ENCODE results near the gene DAB2IP.

DAB2IP gene

GRCh38 chr9:121779381-121780117, 128.1 kb downstream of the DAB2IP start:
- no peak for TF ChIP-seq CTCF (IDR thresholded peaks at IDR 0.05; ENCODE audit: insufficient read depth, low read depth, low read length, missing control alignments)
- no peak overlapping the region for H3K4me3 ChIP-seq (ENCODE audit: low read depth, low read length)
- peak; percentile 18 for DNase-seq (ENCODE audit: low read depth)

- DNase-seq (ENCODE audit: low read depth): no peak
These were observed 129.0 kb downstream of the DAB2IP start for GRCh38 chr9:121780177-121781040.

GRCh38 chr9:121781145-121781548, 129.7 kb downstream of the DAB2IP start:
- DNase-seq (ENCODE audit: low read depth): no peak

More at GRCh38 chr9:121780177-121781040, 129.0 kb downstream of the DAB2IP start:
- TF ChIP-seq CTCF (IDR thresholded peaks at IDR 0.05; ENCODE audit: insufficient read depth, low read depth, low read length, missing control alignments): no peak
- no peak overlapping the region for H3K4me3 ChIP-seq (ENCODE audit: low read depth, low read length)

GRCh38 chr9:121781701-121782464, 130.4 kb downstream of the DAB2IP start:
- TF ChIP-seq CTCF (IDR thresholded peaks at IDR 0.05; ENCODE audit: insufficient read depth, low read depth, low read length, missing control alignments): no peak

More at GRCh38 chr9:121781145-121781548, 129.7 kb downstream of the DAB2IP start:
- no peak for TF ChIP-seq CTCF (IDR thresholded peaks at IDR 0.05; ENCODE audit: insufficient read depth, low read depth, low read length, missing control alignments)
- no peak overlapping the region for H3K4me3 ChIP-seq (ENCODE audit: low read depth, low read length)

GRCh38 chr9:121782514-121783110, 131.2 kb downstream of the DAB2IP start:
- H3K4me3 ChIP-seq (ENCODE audit: low read depth, low read length): no peak overlapping the region
- TF ChIP-seq CTCF (IDR thresholded peaks at IDR 0.05; ENCODE audit: insufficient read depth, low read depth, low read length, missing control alignments): no peak

More at GRCh38 chr9:121781701-121782464, 130.4 kb downstream of the DAB2IP start:
- no peak for DNase-seq (ENCODE audit: low read depth)
- no peak overlapping the region for H3K4me3 ChIP-seq (ENCODE audit: low read depth, low read length)

GRCh38 chr9:121783111-121783510, 131.7 kb downstream of the DAB2IP start:
- DNase-seq (ENCODE audit: low read depth): no peak
- TF ChIP-seq CTCF (IDR thresholded peaks at IDR 0.05; ENCODE audit: insufficient read depth, low read depth, low read length, missing control alignments): no peak
- H3K4me3 ChIP-seq (ENCODE audit: low read depth, low read length): no peak overlapping the region

More at GRCh38 chr9:121782514-121783110, 131.2 kb downstream of the DAB2IP start:
- DNase-seq (ENCODE audit: low read depth): no peak
